Prostate gland (tissue), 2 donors: Measurements from ENCODE around the gene STUM. TPM values are rescaled to one million over a fixed set of nuclear protein-coding genes. Genes with fewer than 3 reads are reported as not detected.

Source experiments
- DNase-seq: peaks from one replicate; pipeline ENCODE4 v3.0.0-alpha.2; 2019; ENCODE audit warnings: low spot score
- H3K27ac ChIP-seq, 2 donors: fragments of 200-600 bp; sonication (generic); 2 replicates each; pipeline ENCODE4 v1.5.1; 2017 to 2019
- H3K27me3 ChIP-seq: fragments of 200-600 bp; sonication (generic); replicated peaks from 2 replicates; pipeline ENCODE4 v1.5.1; 2019; ENCODE audit not compliant: insufficient read depth
- H3K36me3 ChIP-seq, 2 donors: fragments of 200-600 bp; sonication (generic); 1 replicate in 1 of 2; 2 replicates in 1 of 2; pipeline versions ENCODE4 v1.5.1 to v1.8.1; 2017 to 2019
- H3K4me1 ChIP-seq: fragments of 200-600 bp; sonication (generic); replicated peaks from 2 replicates; pipeline ENCODE4 v1.5.1; 2019
- H3K4me3 ChIP-seq, 2 donors: fragments of 200-600 bp; sonication (generic); 2 replicates each; pipeline ENCODE4 v1.5.1; 2017 to 2019
- H3K9me3 ChIP-seq: fragments of 200-600 bp; sonication (generic); 2 replicates; pipeline ENCODE4 v1.5.1; 2017
- POLR2A ChIP-seq: fragments of 450-650 bp; IDR thresholded peaks from one replicate; pipeline ENCODE4 v1.6.1; 2016; ENCODE audit warnings: antibody characterized with exemption, mild to moderate bottlenecking
- POLR2AphosphoS5 ChIP-seq: sonication (generic); formaldehyde crosslinking; IDR thresholded peaks from one replicate; pipeline ENCODE4 v1.6.1; 2017; ENCODE audit warnings: antibody characterized with exemption
- WGBS: methylation state at CpG from one replicate; pipeline ENCODE4 v1.1.5; 2018; 5-methylcytosine and 5-hydroxymethylcytosine counted together
- intact Hi-C: fragments of 100-400 bp; cut with DNase I; formaldehyde crosslinking; loops from one replicate; pipeline ENCODE4 v1.14.2; 2022
- total RNA-seq, 2 donors: library from RNA; depleted of rRNA; stranded (reverse); fragments of >200 nt; gene quantifications; one replicate each; pipeline ENCODE4 v1.1.0, GENCODE V29; 2016
- TF ChIP-seq, protein P1 (sequence below), 4 experiments: fragments of 200-600 bp in 2 of 4; fragments of 450-650 bp in 2 of 4; sonication (generic) in 2 of 4; IDR thresholded peaks; 1 replicate in 3 of 4; 2 replicates in 1 of 4; pipeline ENCODE4 v1.5.1; 2016 to 2019; ENCODE audit warnings: antibody characterized with exemption in 4 of 4, mild to moderate bottlenecking in 2 of 4, moderate library complexity in 2 of 4

STUM gene
- total RNA-seq, 2 donors from 2014 or later: 1.9 to 4.3 TPM

DNA sequence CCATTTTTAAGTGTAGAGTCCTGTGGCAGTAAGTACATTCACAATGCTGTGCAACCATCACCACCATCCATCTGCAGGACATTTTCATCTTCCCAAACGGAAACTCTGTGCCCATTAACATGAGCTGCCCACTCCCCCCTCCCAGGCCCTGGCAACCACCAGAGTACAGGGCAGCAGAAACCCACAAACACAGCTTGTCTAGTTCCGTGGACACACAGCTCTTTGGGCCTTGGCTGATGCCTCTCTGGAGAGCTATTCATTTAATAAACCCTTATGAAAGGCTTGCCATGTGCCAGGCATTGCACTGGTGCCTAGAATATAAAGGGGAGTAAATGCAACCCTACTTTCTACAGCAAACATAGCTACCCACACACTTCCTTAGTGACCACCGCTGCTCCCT is 28.0 kb downstream of the STUM start:
- no peak overlapping the region for H3K4me3 ChIP-seq
- no peak for TF ChIP-seq POLR2A
- TF ChIP-seq, protein P1, sequence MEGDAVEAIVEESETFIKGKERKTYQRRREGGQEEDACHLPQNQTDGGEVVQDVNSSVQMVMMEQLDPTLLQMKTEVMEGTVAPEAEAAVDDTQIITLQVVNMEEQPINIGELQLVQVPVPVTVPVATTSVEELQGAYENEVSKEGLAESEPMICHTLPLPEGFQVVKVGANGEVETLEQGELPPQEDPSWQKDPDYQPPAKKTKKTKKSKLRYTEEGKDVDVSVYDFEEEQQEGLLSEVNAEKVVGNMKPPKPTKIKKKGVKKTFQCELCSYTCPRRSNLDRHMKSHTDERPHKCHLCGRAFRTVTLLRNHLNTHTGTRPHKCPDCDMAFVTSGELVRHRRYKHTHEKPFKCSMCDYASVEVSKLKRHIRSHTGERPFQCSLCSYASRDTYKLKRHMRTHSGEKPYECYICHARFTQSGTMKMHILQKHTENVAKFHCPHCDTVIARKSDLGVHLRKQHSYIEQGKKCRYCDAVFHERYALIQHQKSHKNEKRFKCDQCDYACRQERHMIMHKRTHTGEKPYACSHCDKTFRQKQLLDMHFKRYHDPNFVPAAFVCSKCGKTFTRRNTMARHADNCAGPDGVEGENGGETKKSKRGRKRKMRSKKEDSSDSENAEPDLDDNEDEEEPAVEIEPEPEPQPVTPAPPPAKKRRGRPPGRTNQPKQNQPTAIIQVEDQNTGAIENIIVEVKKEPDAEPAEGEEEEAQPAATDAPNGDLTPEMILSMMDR (IDR thresholded peaks at IDR 0.05): no peak
- TF ChIP-seq POLR2AphosphoS5: no peak
- no peak for DNase-seq
- H3K27me3 ChIP-seq: no peaks in the 10 kb centered on the region
- H3K36me3 ChIP-seq: no peaks in the 10 kb centered on the region
- H3K9me3 ChIP-seq: no peaks in the 10 kb centered on the region
- H3K4me1 ChIP-seq: no peaks in the 10 kb centered on the region
- 72% methylated on average over 3 of the region's 3 CpGs for WGBS
- intact Hi-C loops: no loop called here
- H3K27ac ChIP-seq: no peak overlapping the region

DNA sequence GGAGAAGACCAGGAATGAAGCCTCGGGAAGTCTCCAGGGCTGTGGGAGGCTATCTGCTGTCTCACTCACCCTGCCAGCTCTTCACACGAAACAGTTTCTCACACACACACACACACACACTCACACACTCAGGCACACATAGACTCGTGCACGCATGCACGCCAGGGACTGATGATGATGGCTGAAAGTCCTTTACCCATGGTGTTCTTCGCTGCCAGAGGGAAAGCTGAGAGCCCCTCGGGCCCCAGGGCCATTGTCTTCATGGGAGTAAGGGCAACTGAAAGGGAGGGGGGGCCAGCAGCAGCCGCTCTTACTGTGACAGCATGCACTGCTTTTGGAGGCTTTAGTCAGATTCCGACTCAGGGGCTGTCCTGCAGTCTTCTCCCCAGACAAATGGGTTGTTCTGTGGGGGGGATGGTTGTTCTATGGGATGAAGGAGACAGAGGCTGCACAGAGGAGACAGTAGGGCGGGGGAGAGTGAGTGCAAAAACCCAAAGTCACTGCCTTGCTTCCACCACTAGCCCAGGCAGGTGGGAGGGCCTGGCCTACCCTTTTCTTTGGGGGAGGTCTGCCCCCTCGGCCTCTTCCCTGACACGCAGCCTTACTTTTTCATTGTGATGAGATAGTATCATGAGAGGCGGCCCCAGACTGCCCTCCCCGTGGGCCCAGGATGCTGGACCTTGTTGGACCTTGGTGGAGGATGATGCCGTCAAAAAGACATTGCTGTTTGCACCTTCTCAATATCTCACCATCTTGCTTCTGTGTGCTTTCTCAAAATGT is 29.0 kb downstream of the STUM start:
- TF ChIP-seq POLR2AphosphoS5 (no peak), POLR2A (no peak)
- TF ChIP-seq, protein P1 (IDR thresholded peaks at IDR 0.05): no peak
- no peaks in the 10 kb centered on the region for H3K27me3 ChIP-seq
- intact Hi-C loops: no loop called here
- H3K36me3 ChIP-seq: no peaks in the 10 kb centered on the region
- no peaks in the 10 kb centered on the region for H3K9me3 ChIP-seq
- DNase-seq: no peak
- no peak overlapping the region for H3K4me3 ChIP-seq
- WGBS: 75% methylated on average over 15 of the region's 15 CpGs
- H3K27ac ChIP-seq: no peak overlapping the region
- no peaks in the 10 kb centered on the region for H3K4me1 ChIP-seq

DNA sequence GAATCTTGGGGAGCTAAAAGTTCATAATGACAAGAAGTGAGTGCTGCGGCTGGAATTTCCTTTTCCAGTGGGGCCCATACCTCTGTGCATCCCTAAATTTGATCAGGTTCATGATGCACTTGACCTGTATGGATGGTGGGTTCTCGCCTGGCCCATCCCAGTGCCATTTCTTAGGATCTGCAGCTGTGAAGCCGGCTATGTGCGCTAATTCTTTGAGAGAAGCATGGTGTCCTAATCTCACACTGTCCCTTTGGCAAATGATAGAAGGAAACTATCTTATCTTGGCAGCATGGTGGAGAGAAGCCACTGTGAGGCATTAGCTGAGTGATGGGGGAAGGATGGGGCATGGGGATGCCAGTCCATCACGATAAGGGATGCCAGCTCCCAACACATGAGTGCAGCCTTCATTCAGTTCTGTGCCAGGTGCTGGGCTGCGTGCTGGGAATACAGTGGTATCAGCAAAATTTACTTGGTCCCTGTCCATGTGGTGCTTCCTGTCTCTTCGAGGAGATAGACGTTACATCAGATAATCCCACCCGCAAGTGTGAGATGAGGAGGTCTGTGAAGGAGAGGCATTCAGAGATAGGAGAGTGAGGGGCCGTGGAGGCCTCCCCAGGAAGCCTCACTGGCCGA is 30.5 kb downstream of the STUM start:
- TF ChIP-seq, protein P1 (IDR thresholded peaks at IDR 0.05): no peak
- no peaks in the 10 kb centered on the region for H3K4me1 ChIP-seq
- H3K4me3 ChIP-seq: no peak overlapping the region
- WGBS: 89% methylated on average over 11 of the region's 11 CpGs
- H3K9me3 ChIP-seq: no peaks in the 10 kb centered on the region
- no peaks in the 10 kb centered on the region for H3K27me3 ChIP-seq
- intact Hi-C loops: no loop called here
- no peak for DNase-seq
- no peaks in the 10 kb centered on the region for H3K36me3 ChIP-seq
- H3K27ac ChIP-seq: no peak overlapping the region

DNA sequence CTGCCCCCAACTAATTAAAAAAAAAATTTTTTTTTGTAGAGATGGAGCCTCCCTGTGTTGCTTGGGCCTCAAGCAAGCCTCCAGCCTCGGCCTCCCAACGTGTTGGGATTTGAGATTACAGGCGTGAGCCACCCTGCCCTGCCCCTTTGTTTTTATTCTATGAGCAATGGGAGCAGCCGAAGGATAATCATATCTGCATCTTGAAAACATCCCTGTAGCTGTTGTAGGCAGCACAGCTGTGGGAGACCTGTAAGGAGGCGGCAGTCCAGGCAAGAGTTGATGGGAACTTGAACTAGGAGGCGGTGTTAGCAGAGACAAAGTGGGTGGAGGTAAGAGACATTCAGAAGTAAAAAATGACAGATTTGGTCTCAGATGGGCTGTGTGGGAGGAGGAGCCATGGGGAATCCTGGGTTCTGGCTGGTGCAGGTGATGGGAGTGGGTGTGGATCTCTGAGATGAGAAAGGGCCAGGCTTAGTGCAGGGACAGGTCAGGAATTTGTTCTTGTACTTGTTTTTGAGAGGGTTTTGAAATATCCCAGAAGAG is 31.3 kb downstream of the STUM start:
- no peaks in the 10 kb centered on the region for H3K36me3 ChIP-seq
- H3K4me3 ChIP-seq: no peak overlapping the region
- no peaks in the 10 kb centered on the region for H3K27me3 ChIP-seq
- DNase-seq: no peak
- intact Hi-C loops: no loop called here
- H3K9me3 ChIP-seq: no peaks in the 10 kb centered on the region
- H3K4me1 ChIP-seq: no peaks in the 10 kb centered on the region
- no peak for TF ChIP-seq POLR2A
- TF ChIP-seq, protein P1 (IDR thresholded peaks at IDR 0.05): no peak
- TF ChIP-seq POLR2AphosphoS5: no peak
- no peak overlapping the region for H3K27ac ChIP-seq
- 93% methylated on average over 6 of the region's 6 CpGs for WGBS
